WTC11 (cell line): ENCODE results near the gene USP7. TPM values are rescaled to one million over a fixed set of nuclear protein-coding genes. Genes with fewer than 3 reads are reported as not detected.

Source experiments
- ATAC-seq: fragments of 200-7000 bp; cut with Tn5 transposase; 2 replicates; pipeline ENCODE4 v1.10.0; 2021; ENCODE audit warnings: mild to moderate bottlenecking, moderate library complexity
- CTCF ChIA-PET: fragments of 300-600 bp; sonication (Branson Sonifier 250); formaldehyde crosslinking; loops from one replicate; lab custom pipeline; 2021; ENCODE audit warnings: antibody characterized with exemption; lab: Charles Lee
- POLR2A ChIA-PET: fragments of 350-600 bp; sonication (Branson Sonifier 250); formaldehyde crosslinking; loops from one replicate; lab custom pipeline; 2021; ENCODE audit warnings: antibody characterized with exemption; lab: Charles Lee
- DNase-seq: peaks from one replicate; pipeline ENCODE4 v3.0.0; 2021; ENCODE audit warnings: low spot score
- H3K27ac Mint-ChIP-seq: 2 replicates; pipeline ENCODE4 v1.8.0; 2021; ENCODE audit warnings: mixed read lengths
- H3K27me3 Mint-ChIP-seq: 2 replicates; pipeline ENCODE4 v1.8.0; 2021; ENCODE audit warnings: low read depth, mild to moderate bottlenecking, moderate library complexity, mixed read lengths
- H3K36me3 Mint-ChIP-seq: 2 replicates; pipeline ENCODE4 v1.8.0; 2021; ENCODE audit warnings: mixed read lengths
- H3K4me1 Mint-ChIP-seq: 2 replicates; pipeline ENCODE4 v1.8.0; 2022; ENCODE audit warnings: mixed read lengths
- H3K4me3 Mint-ChIP-seq: 2 replicates; pipeline ENCODE4 v1.8.0; 2021; ENCODE audit warnings: mild to moderate bottlenecking, moderate library complexity, mixed read lengths
- H3K9me3 Mint-ChIP-seq: 2 replicates; pipeline ENCODE4 v1.8.0; 2021; ENCODE audit warnings: mixed read lengths
- CREM ChIP-seq: sonication (generic); formaldehyde crosslinking; IDR thresholded peaks from 2 replicates; pipeline ENCODE4 v1.8.1; 2022; ENCODE audit warnings: mild to moderate bottlenecking, missing genetic modification reagents, moderate library complexity
- FOXP1 ChIP-seq: sonication (generic); formaldehyde crosslinking; IDR thresholded peaks from 2 replicates; pipeline ENCODE4 v1.8.0; 2022; ENCODE audit warnings: missing genetic modification reagents, mild to moderate bottlenecking, moderate library complexity, borderline replicate concordance
- GABPB1 ChIP-seq: sonication (generic); formaldehyde crosslinking; IDR thresholded peaks from 2 replicates; pipeline ENCODE4 v1.8.1; 2023; ENCODE audit warnings: mild to moderate bottlenecking, missing genetic modification reagents
- HMGA2 ChIP-seq: fragments of 250-450 bp; sonication (Bioruptor Pico); IDR thresholded peaks from 2 replicates; pipeline ENCODE4 v1.4.0; 2021; ENCODE audit warnings: mild to moderate bottlenecking, moderate library complexity
- IRF2 ChIP-seq: sonication (generic); formaldehyde crosslinking; IDR thresholded peaks from 2 replicates; pipeline ENCODE4 v1.8.0; 2022; ENCODE audit warnings: low read depth, missing genetic modification reagents, borderline replicate concordance
- NFE2L1 ChIP-seq: sonication (generic); formaldehyde crosslinking; IDR thresholded peaks from 2 replicates; pipeline ENCODE4 v1.8.1; 2023; ENCODE audit warnings: missing genetic modification reagents
- RELA ChIP-seq: sonication (generic); formaldehyde crosslinking; IDR thresholded peaks from 2 replicates; pipeline ENCODE4 v1.8.1; 2022; ENCODE audit warnings: missing genetic modification reagents, mild to moderate bottlenecking, borderline replicate concordance
- SP1 ChIP-seq: sonication (generic); formaldehyde crosslinking; conservative IDR thresholded peaks from 2 replicates; pipeline ENCODE4 v1.8.1; 2022; ENCODE audit warnings: missing genetic modification reagents
- TCF7 ChIP-seq: sonication (generic); formaldehyde crosslinking; IDR thresholded peaks from 2 replicates; pipeline ENCODE4 v1.8.0; 2022; ENCODE audit warnings: mild to moderate bottlenecking, low read depth, missing genetic modification reagents, moderate library complexity
- ZBTB21 ChIP-seq: sonication (generic); formaldehyde crosslinking; IDR thresholded peaks from 2 replicates; pipeline ENCODE4 v1.8.1; 2023; ENCODE audit warnings: mild to moderate bottlenecking, missing genetic modification reagents, borderline replicate concordance
- ZNF317 ChIP-seq: sonication (generic); formaldehyde crosslinking; IDR thresholded peaks from 2 replicates; pipeline ENCODE4 v1.8.1; 2023; ENCODE audit warnings: low read depth, mild to moderate bottlenecking, moderate library complexity, missing genetic modification reagents, borderline replicate concordance
- ZNF396 ChIP-seq: fragments of 250-450 bp; sonication (Bioruptor Pico); IDR thresholded peaks from 2 replicates; pipeline ENCODE4 v1.8.0; 2021; ENCODE audit warnings: mild to moderate bottlenecking, moderate library complexity, borderline replicate concordance
- total RNA-seq: library from RNA; stranded (reverse); gene quantifications from 3 replicates; pipeline ENCODE4 v1.2.3, GENCODE V29; 2021
- TF ChIP-seq, protein P1 (sequence below): sonication (generic); formaldehyde crosslinking; IDR thresholded peaks from 2 replicates; pipeline ENCODE4 v1.8.1; 2022; ENCODE audit warnings: mild to moderate bottlenecking, moderate library complexity, missing genetic modification reagents
- TF ChIP-seq, protein P2 (sequence below): sonication (generic); formaldehyde crosslinking; IDR thresholded peaks from 2 replicates; pipeline ENCODE4 v1.8.1; 2023; ENCODE audit warnings: mild to moderate bottlenecking, missing genetic modification reagents, borderline replicate concordance

The USP7 gene
- total RNA-seq, 1 experiment from 2014 or later = 211 TPM

DNA sequence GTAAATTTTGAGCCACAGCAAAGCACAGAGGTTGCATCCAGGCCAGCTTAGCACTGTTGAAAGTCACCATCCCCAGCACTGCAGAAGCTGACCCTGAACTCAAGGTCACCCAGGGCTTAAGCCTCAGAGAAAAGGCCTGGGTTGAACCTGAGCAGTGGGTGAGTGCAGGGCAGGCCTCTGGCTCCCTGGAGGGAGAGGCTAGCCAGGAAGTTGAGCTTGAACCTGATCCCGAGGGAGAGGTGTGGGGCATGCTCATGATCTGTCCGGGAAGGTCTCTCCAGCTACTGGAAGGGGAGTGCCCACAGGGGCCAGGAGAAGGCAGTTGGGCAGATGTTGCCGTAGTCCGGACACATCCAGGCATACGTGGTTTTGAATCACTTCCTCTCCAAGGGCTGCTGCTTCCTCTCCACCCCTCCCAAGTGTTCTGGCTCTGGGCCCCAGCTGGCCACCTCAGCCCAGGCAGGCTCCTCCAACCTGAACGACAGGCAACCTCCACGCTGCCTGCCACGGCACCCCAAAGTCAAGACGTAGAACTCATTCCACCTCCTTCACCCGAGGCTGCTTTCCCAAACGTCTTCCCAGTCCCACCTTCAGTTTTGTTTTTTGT is 113.3 kb downstream of the USP7 start:
- peaks cover 51% of the 10 kb centered on the region for H3K36me3 Mint-ChIP-seq
- no peak for TF ChIP-seq TCF7
- TF ChIP-seq GABPB1 (CRISPR knock-in tag) = peak; percentile 79
- H3K9me3 Mint-ChIP-seq = no peaks in the 10 kb centered on the region
- DNase-seq = peak; percentile 11
- CTCF ChIA-PET = interaction anchor here (2.3 to 3.4 kb wide), 2 partner anchors 19 to 30 kb away, joined by 8 to 9 read pairs; partner anchors contain the start of gene CARHSP1
- H3K4me1 Mint-ChIP-seq = peaks cover 45% of the 10 kb centered on the region
- no peaks in the 10 kb centered on the region for H3K27me3 Mint-ChIP-seq
- ATAC-seq = peak; percentile 13; the same call in 1 of the 2 replicates
- peak overlapping the region; percentile 93 for H3K27ac Mint-ChIP-seq
- no peak overlapping the region for H3K4me3 Mint-ChIP-seq
- POLR2A ChIA-PET = no interaction called here

- TF ChIP-seq IRF2 (CRISPR knock-in tag) = no peak
- no peak for TF ChIP-seq HMGA2 (CRISPR knock-in tag)
- TF ChIP-seq SP1 = no peak
- no peak for TF ChIP-seq ZNF317 (CRISPR knock-in tag)
- no peak for TF ChIP-seq RELA
- no peak for TF ChIP-seq NFE2L1 (CRISPR knock-in tag)
- no peak for TF ChIP-seq FOXP1
- TF ChIP-seq, protein P1, sequence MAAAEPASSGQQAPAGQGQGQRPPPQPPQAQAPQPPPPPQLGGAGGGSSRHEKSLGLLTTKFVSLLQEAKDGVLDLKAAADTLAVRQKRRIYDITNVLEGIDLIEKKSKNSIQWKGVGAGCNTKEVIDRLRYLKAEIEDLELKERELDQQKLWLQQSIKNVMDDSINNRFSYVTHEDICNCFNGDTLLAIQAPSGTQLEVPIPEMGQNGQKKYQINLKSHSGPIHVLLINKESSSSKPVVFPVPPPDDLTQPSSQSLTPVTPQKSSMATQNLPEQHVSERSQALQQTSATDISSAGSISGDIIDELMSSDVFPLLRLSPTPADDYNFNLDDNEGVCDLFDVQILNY (CRISPR knock-in tag) = no peak
- no peak for TF ChIP-seq ZNF396 (CRISPR knock-in tag)
- no peak for TF ChIP-seq ZBTB21 (CRISPR knock-in tag)
- TF ChIP-seq CREM (CRISPR knock-in tag) = no peak
- H3K27me3 Mint-ChIP-seq = no peaks in the 10 kb centered on the region
- peaks cover 49% of the 10 kb centered on the region for H3K4me1 Mint-ChIP-seq
- peaks cover 52% of the 10 kb centered on the region for H3K36me3 Mint-ChIP-seq
- no peak for DNase-seq
- ATAC-seq = no peak
- ChIA-PET POLR2A (interaction anchor here (1.6 kb wide), 1 partner anchor 19 kb away, joined by 4 read pairs; the partner anchor contains the start of gene CARHSP1), CTCF (interaction anchor here (0.7 to 3.4 kb wide), 2 partner anchors 20 to 30 kb away, joined by 3 to 8 read pairs; partner anchors contain the start of gene CARHSP1)
- no peaks in the 10 kb centered on the region for H3K9me3 Mint-ChIP-seq
- no peak overlapping the region for H3K4me3 Mint-ChIP-seq
- H3K27ac Mint-ChIP-seq = peak overlapping the region; percentile 93
These were observed 114.2 kb downstream of the USP7 start for GRCh38 chr16:8849411-8850011.

- Mint-ChIP-seq H3K4me3 (no peak overlapping the region), H3K9me3 (no peaks in the 10 kb centered on the region), H3K4me1 (peaks cover 52% of the 10 kb centered on the region), H3K36me3 (peaks cover 49% of the 10 kb centered on the region), H3K27me3 (no peaks in the 10 kb centered on the region), H3K27ac (peak overlapping the region; percentile 91)
- POLR2A ChIA-PET = interaction anchor here (1.6 kb wide), 1 partner anchor 20 kb away, joined by 4 read pairs; the partner anchor contains the start of gene CARHSP1
- ATAC-seq = no peak
- no peak for DNase-seq
- no peak for TF ChIP-seq NFE2L1 (CRISPR knock-in tag)
- TF ChIP-seq, protein P2, sequence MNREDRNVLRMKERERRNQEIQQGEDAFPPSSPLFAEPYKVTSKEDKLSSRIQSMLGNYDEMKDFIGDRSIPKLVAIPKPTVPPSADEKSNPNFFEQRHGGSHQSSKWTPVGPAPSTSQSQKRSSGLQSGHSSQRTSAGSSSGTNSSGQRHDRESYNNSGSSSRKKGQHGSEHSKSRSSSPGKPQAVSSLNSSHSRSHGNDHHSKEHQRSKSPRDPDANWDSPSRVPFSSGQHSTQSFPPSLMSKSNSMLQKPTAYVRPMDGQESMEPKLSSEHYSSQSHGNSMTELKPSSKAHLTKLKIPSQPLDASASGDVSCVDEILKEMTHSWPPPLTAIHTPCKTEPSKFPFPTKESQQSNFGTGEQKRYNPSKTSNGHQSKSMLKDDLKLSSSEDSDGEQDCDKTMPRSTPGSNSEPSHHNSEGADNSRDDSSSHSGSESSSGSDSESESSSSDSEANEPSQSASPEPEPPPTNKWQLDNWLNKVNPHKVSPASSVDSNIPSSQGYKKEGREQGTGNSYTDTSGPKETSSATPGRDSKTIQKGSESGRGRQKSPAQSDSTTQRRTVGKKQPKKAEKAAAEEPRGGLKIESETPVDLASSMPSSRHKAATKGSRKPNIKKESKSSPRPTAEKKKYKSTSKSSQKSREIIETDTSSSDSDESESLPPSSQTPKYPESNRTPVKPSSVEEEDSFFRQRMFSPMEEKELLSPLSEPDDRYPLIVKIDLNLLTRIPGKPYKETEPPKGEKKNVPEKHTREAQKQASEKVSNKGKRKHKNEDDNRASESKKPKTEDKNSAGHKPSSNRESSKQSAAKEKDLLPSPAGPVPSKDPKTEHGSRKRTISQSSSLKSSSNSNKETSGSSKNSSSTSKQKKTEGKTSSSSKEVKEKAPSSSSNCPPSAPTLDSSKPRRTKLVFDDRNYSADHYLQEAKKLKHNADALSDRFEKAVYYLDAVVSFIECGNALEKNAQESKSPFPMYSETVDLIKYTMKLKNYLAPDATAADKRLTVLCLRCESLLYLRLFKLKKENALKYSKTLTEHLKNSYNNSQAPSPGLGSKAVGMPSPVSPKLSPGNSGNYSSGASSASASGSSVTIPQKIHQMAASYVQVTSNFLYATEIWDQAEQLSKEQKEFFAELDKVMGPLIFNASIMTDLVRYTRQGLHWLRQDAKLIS = no peak
- no peak for TF ChIP-seq IRF2 (CRISPR knock-in tag)
- CTCF ChIA-PET = interaction anchor here (0.5 to 3.4 kb wide), 5 partner anchors 20 to 89 kb away, joined by 3 to 8 read pairs (median 3); partner anchors contain the start of gene CARHSP1
These were observed 114.7 kb downstream of the USP7 start for GRCh38 chr16:8848939-8849391.
